SK-N-SH (cell line): ENCODE measurements around the gene NREP.

ENCODE experiments used
- CTCF ChIP-seq: fragments of 200-600 bp; sonication (generic); IDR thresholded peaks from 2 replicates; pipeline ENCODE4 v1.6.1; 2017; ENCODE audit warnings: antibody characterized with exemption, mild to moderate bottlenecking, moderate library complexity
- ELF1 ChIP-seq: IDR thresholded peaks from 2 replicates; pipeline ENCODE4 v1.4.0; 2012
- EP300 ChIP-seq, 2 experiments: IDR thresholded peaks; 2 replicates each; pipeline versions ENCODE4 v1.4.0 to v1.6.1; 2012; ENCODE audit warnings: borderline replicate concordance in 1 of 2, low read depth in 1 of 2, low read length in 1 of 2
- FOXJ3 ChIP-seq: sonication (generic); formaldehyde crosslinking; IDR thresholded peaks from 2 replicates; pipeline ENCODE4 v1.5.1; 2020; ENCODE audit warnings: mild to moderate bottlenecking, missing genetic modification reagents
- FOXM1 ChIP-seq: IDR thresholded peaks from 2 replicates; pipeline ENCODE4 v1.4.0; 2012; ENCODE audit warnings: low read depth, mild to moderate bottlenecking
- GABPA ChIP-seq: IDR thresholded peaks from 2 replicates; pipeline ENCODE4 v1.4.0; 2012; ENCODE audit warnings: low read depth, mild to moderate bottlenecking
- POLR2AphosphoS5 ChIP-seq: IDR thresholded peaks from 2 replicates; pipeline ENCODE4 v1.6.1; 2012; ENCODE audit warnings: low read depth, low read length
- RFX5 ChIP-seq: IDR thresholded peaks from 2 replicates; pipeline ENCODE4 v1.6.1; 2012; ENCODE audit warnings: mild to moderate bottlenecking, improper control_type of control experiment, low read length

GRCh38 chr5:111755942-111756381 is 1.0 kb downstream of the NREP start:
- TF ChIP-seq CTCF (no peak), ELF1 (no peak), FOXM1 (no peak), POLR2AphosphoS5 (0 out of 2 replicates have a peak, but pooled peaks have one; percentile 4), RFX5 (no peak), EP300 (IDR thresholded peaks at IDR 0.05; ENCODE audit: borderline replicate concordance in 1 of 2, low read depth in 1 of 2, low read length in 1 of 2) (no peak), FOXJ3 (CRISPR knock-in tag) (no peak), GABPA (no peak)
